DMS53 (cell line): ENCODE measurements around the gene SETBP1.
A peak's percentile ranks its signal among the peaks of the same experiment; 100 is the strongest.

Source experiments
- DNase-seq: peaks from one replicate; lab custom pipeline; 2025; lab: John Stamatoyannopoulos, UW

SETBP1 gene

DNA sequence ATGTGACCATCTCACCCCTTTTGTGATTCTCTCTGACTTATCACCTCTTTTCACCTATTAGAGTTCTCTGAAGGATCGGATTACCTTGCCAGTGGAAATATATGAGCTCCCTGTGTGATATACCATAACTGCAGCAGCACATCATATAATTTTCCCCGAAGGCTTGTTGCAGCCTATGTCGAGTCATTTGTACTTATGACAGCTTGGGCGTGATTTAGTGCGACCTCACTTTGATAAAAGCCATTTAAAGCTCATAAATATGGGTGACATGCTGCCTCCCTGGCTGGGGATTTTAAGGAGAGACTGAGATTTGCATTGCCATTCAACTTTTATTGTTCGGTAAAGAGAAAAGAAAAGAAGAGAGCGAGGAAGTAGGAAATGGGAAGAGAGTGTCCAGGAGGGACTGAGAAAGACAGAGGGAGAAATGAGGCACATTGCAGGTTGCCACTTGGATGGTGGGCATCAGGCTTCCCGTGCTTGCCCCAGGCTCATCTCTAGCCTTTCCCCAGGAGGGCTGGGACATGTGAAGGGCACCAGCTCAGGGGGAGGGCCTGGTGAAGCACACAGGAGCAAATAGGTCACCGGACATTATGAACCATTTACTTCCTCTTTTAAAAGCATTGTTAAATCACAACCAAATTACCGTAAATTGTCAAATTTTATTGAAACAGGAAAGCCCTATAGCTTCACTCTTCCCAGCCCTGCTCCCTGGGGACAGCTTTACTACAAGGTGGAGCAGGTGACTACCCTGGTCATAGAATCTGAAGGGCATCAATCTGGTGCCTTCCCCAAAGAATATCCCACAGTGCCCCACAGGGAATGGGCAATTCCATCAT lies 161.3 kb downstream of the SETBP1 start:
- no peak for DNase-seq

DNA sequence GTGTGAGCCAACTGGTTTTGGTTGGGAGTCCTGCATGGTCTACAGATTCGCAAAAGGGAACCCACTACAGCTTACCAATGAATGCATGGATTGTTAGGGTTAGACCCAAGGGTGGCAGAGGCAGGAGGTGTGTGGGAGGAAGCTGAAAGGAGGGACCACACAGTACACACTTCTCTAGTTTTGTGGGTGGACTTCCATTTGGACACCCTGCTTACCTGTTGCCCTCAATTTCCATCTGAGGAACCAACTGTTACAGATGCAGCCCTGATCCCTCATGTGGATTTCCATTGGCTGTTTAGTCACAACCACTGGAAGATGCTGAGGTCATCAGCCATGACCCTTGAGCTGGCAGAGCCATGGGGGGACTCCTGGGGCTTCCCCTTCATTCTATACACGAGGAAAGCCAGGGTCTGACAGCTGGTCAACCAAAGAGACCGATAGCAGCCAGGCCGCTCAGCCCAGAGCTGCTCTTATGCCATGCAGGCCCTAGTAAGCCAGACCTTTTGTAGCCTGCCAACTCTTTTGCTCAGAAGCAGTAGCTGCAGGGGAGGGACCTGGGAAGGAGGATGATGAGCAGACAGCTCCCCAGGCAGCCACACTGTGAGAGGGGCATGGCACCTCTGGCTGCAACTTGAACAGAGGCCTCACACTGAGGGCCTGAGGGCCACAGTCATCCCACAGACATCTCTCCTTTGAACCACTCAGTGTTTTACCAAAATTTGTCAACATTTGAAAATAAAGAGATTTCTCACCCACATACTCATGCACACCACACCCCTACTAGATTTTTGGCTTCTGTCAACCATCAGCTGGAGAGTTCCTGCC lies 162.1 kb downstream of the SETBP1 start:
- no peak for DNase-seq

DNA sequence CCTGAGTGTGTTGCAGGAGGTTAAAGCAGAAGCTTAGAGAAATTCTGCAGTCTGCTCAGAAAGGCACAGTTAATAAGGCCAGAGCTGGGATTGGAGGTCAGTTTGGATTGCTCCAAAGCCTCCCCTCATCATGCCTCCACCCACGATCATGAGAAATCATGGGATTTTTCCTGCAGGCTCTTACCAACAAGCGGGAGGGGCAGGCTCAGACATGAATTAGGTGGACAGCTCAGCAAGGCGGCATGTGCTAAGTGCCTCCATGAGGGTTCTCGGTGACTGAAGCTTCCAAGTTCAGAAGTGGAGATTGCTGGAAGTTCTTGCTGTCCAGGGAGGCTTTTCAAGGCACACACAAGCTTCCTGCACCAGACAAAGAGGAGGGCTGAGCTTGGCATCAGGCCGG lies 163.8 kb downstream of the SETBP1 start:
- no peak for DNase-seq

DNA sequence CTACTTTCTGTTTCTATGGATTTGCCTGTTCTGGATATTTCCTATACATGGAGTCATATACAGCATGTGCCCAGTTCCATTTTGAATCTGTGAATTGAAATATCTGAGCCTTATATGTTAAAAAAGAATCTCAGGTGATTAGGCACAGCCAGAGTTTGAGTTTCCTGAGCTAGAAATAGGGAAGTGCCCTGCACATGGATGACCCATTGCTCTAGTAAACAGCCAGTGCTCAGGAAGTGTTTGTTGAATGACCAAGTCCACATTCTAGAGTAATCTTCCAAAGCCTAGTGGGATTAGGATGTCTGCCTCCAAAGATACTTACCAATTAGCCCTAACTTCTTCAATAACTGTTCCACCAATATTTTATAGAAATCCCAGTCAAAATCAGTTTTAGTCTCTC lies 165.8 kb downstream of the SETBP1 start:
- DNase-seq, result no peak

DNA sequence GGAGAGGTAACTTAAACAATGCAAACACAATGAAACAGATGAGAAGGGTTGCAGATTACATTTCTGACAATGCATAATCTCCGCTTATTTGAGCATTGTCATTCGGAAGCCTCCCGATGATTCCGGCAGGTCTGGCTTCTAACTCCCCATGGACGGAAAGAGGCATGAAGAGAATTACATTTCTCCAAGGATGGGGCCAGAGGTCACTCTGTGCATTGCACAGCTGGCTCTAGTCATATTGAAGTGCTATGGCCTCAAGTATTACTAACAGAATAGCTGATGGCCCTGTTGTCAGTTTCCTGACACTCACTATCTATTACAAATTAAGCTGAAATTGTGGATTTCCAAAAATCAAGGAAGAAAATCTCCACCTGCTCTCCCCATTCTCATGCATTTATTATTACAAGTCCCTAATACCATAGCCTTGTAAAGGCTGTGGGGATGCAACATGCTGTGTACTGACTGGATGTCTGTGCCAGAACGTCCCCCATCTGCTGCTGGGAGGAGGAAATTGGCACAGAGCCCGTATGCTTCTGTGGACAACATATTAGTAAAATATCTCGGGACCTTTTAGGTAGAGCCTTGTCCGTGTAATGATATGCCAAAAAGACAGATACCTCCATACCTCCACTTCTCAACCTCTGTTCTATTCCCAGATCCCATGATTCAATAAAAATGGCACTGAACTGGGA lies 168.1 kb downstream of the SETBP1 start:
- DNase-seq, result no peak

DNA sequence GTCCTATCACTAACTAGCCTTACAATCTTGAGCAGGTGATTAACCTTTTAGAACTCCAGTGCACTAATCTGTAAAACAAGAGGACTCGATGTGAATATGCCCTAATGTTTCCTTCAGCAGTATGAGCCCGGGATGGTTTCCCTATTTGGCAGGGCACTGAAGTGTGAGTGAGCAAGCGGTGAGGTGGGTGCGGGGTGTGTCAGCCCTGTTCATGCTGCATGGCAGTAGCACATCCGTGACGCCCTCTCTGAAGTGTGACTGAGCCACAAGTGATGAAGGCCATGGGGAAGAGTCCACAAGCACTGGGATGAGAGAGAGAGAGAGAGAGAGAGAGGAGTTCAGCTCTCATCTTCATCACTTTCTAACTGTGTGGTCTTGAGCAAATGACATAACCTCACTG lies 168.7 kb downstream of the SETBP1 start:
- DNase-seq, result no peak

DNA sequence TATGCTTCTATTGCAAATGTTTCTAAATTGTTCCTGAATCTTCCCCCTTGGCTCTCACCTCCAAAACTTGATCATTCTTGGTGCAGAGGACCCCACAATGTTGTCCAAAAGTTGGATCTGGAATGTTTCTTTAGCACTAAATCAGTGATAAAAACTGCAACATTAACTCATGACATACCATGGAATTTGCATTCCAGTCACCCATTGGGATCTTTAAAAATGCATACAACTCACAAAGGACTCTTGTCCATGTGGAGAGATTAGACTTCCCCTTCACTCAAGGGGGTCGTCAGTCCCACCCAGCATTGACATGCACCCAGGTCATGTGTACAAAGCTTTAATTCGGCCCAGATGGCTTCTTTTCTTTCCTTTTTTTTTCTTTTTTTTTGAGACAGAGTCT lies 169.3 kb downstream of the SETBP1 start:
- no peak for DNase-seq

DNA sequence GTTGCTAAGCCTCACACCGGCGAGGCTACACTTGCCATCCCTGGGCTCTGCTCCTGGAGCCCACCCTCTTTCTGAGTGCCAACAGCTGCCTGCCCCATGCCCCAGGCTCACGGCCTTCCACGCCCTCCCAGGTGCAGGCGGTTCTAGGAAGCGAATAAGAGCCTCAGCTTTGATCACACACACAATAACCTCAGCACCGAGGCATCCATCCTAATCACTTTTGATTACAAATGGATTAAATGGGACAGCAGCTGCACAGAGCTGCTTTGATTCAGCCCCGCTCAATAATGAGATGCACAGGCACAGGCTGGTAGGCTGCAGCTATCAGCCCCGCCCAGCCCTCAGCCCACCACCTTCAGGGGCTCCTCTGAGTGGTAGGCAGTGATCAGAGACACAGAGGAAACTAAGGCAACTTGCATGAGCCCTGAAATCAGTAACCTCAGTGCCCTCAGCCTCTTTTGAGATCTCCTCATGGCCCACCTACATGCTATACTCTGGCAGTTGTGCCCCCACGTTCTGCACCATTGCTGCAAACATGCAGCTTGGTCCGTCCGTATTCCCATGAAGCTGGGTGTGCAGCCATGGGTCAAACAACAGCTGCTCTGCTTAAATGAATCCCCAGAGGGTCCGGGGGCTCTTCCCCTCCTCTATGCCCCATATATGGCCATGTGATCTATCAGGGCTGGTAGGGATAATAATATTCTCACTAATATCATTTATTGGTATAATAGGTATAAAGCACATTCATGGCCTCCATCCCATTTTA lies 171.4 kb downstream of the SETBP1 start:
- no peak for DNase-seq

DNA sequence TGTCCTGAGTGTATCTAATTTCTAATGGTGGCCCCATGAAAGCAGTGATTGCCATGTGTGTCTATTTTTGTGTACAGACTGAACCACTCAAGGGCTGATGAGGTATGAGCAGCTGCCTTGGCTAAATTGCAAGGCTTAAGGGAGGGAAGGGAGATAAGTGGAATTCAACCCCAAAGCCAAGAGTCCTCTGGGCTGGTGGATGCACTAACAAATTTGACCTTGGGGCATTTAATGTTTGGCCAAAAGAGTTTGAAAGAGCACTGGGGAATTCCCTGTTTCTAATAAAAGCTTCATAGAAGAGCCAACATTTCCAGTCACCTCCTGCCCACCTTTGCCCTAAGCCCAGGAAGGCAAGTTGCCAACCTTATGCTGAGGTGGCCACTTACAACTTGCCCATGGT lies 172.1 kb downstream of the SETBP1 start:
- DNase-seq, result peak; percentile 72

DNA sequence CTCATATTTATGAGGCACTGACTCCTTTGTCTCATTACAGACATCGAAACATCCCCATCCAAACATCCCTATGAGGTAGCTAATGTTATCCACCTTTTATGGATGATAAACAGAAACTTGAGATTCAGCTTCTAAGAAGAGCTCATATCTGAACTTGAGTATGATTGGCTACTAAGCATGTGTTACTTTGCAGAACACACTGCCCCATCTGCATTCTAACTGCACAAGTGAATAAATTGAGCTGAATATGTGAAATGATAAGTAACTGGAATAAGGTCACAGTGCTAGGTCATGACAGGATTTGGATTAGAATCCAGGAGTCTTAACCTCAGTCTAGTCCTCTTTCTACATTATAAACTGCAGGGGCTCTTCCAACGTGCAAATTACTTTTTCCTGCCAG lies 172.7 kb downstream of the SETBP1 start:
- DNase-seq, result no peak

DNA sequence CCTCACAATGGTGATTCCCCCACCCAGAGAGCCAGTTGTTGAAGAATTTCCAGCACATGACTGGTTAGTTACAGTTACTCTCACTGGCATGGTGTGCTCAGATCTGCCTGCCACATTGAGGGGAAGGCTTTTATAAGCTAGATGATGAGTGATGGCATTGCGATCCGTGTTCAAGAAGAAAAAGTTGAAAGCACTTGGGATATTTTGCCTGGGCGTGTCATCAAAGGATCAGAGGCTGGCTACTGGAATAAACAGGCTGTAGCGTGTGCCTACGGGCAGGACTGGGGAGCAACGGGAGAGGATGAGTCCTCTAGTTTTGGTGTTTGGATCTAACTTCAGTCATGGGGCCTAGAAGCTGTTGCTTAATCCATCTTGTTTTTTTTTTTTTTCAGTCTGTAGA lies 175.0 kb downstream of the SETBP1 start:
- no peak for DNase-seq

DNA sequence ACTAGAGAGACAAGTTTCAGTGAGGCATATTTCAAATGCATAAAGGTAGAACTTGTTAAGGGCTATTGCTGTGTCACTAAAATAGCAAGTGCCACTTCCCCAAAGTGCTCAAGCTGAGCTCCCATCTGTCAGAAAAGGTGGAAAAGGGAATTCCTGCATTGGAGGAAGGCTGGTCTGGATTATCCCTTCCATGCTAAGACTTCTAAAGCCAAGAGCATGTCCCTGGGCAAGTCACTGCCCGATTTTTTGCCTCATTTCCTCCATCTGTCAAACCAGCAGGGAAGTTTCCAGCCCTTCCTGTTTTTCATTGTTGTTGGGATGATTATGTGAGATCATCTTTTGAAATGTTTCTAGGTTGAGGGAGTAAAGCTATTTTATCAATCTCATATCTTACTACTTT lies 175.5 kb downstream of the SETBP1 start:
- DNase-seq, result no peak

DNA sequence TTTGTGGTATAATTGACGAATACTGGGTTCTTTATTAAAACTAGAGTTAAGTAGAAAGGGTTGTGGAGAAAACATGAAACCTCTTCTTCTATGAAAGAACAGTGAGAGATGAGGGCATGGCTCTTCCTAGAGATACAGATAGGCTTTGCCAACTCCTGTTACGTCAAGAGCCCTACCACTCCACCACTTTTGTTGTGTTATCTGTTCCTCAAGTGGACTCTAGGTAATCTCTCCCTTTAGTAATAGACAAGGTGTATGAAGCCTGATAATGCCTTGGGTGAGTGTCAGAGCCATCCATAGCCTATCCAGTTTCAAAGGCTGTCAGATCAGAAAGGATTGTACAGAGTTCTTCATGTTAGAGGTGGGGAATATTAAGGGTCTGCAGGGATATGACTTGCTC lies 176.4 kb downstream of the SETBP1 start:
- DNase-seq, result peak; percentile 23

DNA sequence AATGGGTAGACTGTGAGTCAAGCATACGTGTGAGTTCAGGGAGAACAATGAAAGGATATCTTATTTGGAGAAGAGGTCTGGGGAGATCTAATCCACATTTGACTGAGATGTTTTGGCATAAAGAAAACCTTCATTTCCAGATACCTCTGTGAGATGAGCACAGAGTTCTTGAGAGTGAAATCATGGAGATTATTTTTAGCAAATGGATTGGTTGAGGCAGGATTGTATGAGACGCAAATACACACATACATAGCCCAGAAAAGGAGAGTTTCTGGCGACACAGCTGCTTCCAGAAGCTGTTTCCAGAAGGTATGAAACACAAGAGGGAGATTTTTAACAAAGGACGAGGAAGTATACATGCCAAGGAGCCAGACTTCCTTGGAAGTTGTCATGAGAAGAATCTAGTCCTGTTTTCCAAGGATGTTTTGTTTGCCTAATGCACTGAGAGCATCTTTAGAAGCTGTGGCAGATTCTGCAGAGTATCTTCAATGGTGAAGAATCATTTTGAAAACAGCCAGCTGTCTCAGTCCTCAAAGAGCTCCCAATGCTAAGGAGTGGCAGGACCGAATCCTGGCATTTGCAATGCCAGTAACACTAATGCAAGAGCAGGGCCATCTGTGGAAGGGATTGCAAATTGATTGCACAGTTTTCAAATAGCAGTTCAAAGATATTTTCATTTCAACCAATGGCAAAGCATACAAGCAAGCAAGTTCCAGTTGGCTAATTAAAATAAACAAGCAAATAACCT lies 177.2 kb downstream of the SETBP1 start:
- DNase-seq, result no peak

DNA sequence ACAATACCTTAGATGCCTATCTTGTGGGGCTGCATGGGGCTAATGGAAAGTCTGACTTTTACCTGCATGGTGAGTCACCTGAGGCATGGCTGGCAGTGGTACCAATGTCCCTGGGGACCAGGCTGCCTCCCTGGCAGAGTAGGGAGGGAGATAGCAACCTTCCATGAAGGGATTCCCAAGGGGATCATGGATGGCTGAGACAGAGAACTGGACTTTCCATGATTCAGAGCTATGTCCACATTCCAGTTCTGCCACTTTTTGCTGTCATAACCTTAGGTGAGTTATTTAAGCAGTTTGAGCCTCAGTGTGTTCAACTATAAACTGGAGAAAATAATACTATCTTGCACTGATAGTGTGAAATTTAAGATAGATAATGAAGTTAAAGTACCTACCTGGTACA lies 178.6 kb downstream of the SETBP1 start:
- DNase-seq, result no peak

DNA sequence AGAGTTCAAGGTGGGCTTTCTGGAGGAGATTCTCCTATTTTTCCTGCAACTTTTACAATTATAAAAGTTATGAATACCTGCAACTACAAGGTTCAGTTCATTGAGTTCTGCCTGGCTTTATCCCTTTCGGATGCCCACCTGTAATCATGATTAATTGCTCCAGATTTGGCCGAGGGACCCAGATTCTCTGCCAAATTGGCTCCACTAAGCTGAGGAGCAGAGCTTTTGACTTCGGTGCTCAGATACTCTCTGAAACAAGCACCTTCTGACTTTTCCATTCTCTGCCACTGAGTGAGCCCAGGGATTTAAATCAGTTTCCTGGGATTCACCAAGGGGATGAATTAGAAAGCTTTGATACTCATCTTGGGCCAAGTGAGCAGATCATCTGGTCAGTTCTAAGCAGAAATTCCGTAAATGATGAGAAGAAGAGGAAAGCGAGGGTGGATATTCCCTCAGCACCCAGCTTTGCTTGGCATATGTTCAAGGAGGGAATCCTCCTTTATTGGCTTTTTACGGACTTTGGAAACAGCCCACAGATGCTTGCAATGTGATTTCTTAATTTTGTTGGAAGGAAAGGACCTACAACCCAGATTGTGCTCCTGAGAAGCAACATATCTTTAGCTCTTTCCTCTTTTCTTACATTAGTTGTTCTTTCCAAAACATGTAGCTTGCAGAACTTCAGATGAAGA lies 179.2 kb downstream of the SETBP1 start:
- DNase-seq, result no peak

DNA sequence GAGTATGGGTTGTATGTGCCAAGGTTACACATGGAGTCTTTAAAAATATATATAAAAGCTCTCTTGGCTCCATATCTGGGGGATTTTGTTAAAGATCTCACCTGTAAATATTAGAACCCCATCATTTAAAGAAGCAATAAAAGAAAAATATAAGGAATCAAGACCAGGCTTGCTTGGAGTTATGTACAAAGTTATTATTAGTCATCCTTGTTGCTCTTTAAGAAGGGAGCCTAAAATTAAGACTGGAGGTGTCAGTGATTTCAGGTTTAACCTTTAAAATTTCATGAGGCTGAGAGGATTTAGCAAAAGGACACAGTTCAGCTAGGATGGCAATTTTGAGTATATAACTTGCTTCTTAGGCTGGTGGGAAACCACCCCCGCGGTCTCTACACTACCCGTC lies 181.4 kb downstream of the SETBP1 start:
- DNase-seq, result no peak

DNA sequence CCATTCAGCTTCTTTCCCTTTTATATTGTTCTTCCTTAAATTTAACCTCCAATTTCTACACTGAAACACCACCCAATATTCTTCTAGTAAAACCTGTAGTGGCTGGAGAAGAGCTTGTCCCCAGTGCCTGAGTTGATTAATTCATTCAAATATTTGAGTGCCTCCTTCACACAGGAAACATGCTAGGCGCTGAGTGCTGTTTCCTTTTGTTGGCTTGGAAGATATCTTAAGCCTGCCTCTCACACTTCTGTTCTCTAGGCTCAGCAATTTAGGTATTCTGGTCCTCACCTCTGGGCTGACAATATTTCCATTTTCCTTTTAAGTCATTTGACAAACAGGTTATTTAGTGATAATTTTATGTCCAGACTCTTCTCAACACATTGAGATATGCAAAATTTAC lies 185.4 kb downstream of the SETBP1 start:
- no peak for DNase-seq

DNA sequence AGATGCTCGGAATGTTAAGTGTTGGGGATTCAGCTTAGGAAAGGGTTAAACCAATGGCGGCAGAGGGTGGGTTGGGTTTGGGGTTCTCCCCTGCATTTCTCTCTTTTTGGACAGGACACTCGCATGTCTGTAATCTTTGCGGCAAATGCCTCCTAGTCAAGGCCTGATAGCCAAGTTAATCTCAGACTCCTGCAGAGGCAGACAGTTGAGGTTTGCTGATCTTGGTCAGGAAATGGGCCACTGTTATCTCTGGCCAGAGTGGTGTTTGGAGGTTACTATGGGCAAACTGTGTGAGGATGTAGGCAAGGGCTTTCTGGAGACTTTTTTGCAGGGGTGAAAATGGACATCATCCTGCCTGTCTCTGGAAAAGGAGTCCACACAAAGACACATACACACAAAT lies 188.8 kb downstream of the SETBP1 start:
- DNase-seq, result no peak

DNA sequence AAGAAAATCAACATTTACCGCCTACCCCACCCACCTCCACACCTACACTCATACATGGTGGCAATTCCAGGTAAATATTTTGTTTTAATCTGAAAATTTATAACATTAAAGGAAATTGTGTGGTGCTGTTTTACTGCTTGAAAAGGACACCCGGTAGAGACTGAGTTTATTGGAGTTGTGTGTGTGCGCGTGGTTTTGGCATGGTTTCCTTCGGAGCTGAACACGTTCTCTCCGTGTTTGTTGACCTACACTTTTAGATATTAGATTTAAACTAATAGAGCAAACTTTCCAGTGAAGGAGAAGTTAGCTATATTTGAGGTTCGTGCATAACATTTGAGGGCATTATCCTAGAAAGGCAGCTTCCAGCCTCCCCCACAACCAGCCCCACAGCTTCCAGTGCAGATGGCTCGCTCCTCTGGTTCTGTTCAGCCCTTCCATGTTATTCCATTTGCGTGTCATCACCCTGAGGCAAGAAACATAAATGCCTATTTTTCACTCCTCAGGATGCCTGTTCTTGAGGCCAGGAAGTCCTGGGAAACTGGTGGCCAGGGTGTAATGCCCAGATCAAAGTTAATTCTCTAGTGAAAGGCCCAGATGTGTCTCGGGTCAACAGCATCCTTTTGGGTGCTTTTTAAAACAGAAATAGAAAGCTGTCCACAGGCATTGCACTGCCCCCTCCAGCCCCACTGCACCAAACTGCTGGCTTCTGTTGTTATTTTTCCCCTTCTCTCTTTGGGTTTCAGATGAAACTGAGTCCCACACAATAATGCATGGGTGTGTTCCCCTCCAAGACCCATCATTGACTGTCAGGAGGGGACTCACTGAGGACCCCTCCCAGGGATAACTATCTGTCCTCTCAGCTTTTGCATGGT lies 190.2 kb downstream of the SETBP1 start:
- no peak for DNase-seq
